ENCODE measurements around the gene PAX5.

PAX5 gene

GRCh38 chr9:36956908-36957307, 77.2 kb downstream of the PAX5 start:
- no peak for DNase-seq

- no peak for DNase-seq
Measured at GRCh38 chr9:36950389-36950788, 83.7 kb downstream of the PAX5 start.

- DNase-seq, result no peak
Measured at GRCh38 chr9:36949466-36949865, 84.6 kb downstream of the PAX5 start.

GRCh38 chr9:36948051-36948450, 86.0 kb downstream of the PAX5 start:
- no peak for DNase-seq

- no peak for DNase-seq
Measured at GRCh38 chr9:36946653-36947052, 87.4 kb downstream of the PAX5 start.

GRCh38 chr9:36945999-36946398, 88.1 kb downstream of the PAX5 start:
- DNase-seq, result no peak

- no peak for DNase-seq
Measured at GRCh38 chr9:36942891-36943290, 91.2 kb downstream of the PAX5 start.

GRCh38 chr9:36941441-36941840, 92.6 kb downstream of the PAX5 start:
- DNase-seq, result no peak

- no peak for DNase-seq
Measured at GRCh38 chr9:36940881-36941280, 93.2 kb downstream of the PAX5 start.

- no peak for DNase-seq
Measured at GRCh38 chr9:36940500-36940853, 93.6 kb downstream of the PAX5 start.

GRCh38 chr9:36939655-36940499, 94.2 kb downstream of the PAX5 start:
- no peak for DNase-seq

GRCh38 chr9:36939214-36939613, 94.9 kb downstream of the PAX5 start:
- DNase-seq, result no peak

GRCh38 chr9:36938617-36939016, 95.5 kb downstream of the PAX5 start:
- no peak for DNase-seq

GRCh38 chr9:36937951-36938350, 96.1 kb downstream of the PAX5 start:
- DNase-seq, result no peak

GRCh38 chr9:36937346-36937745, 96.7 kb downstream of the PAX5 start:
- DNase-seq, result no peak

- DNase-seq, result no peak
Measured at GRCh38 chr9:36936498-36936831, 97.6 kb downstream of the PAX5 start.

GRCh38 chr9:36935768-36936497, 98.1 kb downstream of the PAX5 start:
- no peak for DNase-seq

GRCh38 chr9:36935332-36935731, 98.7 kb downstream of the PAX5 start:
- DNase-seq, result no peak

- DNase-seq, result no peak
Measured at GRCh38 chr9:36934478-36935065, 99.5 kb downstream of the PAX5 start.

- DNase-seq, result no peak
Measured at GRCh38 chr9:36933676-36934215, 100.3 kb downstream of the PAX5 start.

GRCh38 chr9:36932198-36932597, 101.9 kb downstream of the PAX5 start:
- no peak for DNase-seq

- DNase-seq, result no peak
Measured at GRCh38 chr9:36930941-36931340, 103.1 kb downstream of the PAX5 start.

- DNase-seq, result no peak
Measured at GRCh38 chr9:36929350-36929675, 104.8 kb downstream of the PAX5 start.

All from cortex of kidney (tissue), 1 donor.